K562 (cell line): ENCODE measurements around the gene ARL13B. TPM values are rescaled to one million over a fixed set of nuclear protein-coding genes. Genes with fewer than 3 reads are reported as not detected.

Source experiments
- ATAC-seq: fragments of 200-7000 bp; cut with Tn5 transposase; 3 replicates; pipeline ENCODE4 v1.9.1; 2020; ENCODE audit warnings: moderate library complexity
- BruUV-seq: library from RNA; stranded (reverse); fragments of 400-500 nt; replicated peaks from 2 replicates; lab custom pipeline; 2021; lab: Mats Ljungman, UMichigan
- CTCF ChIA-PET: fragments of 300-600 bp; formaldehyde crosslinking; extraction: SDS; loops from one replicate; lab custom pipeline; 2021; ENCODE audit warnings: low intra/inter-chr PET ratio; lab: Yijun Ruan, JAX
- POLR2A ChIA-PET: fragments of 300-600, 350-650 bp; sonication (Branson Sonifier 250); formaldehyde crosslinking; extraction: SDS; loops from one replicate; lab custom pipeline; 2021; ENCODE audit warnings: antibody characterized with exemption, inconsistent platforms; lab: Yijun Ruan, JAX
- DNase-seq, 4 experiments: peaks; one replicate each; pipeline versions ENCODE4 v3.0.0 to v3.0.0-alpha.2; 2011 to 2018; ENCODE audit warnings: low spot score in 3 of 4, mixed read lengths in 3 of 4; ENCODE audit errors: extremely low read depth in 1 of 4
- FAIRE-seq: peaks from 2 replicates; lab custom pipeline; 2011; peaks lifted over from hg19 to GRCh38; lab: Jason Lieb, UNC
- H2AFZ ChIP-seq: 2 replicates; pipeline ENCODE4 v1.6.0; 2011; ENCODE audit warnings: low read depth, low read length, control low read depth, inconsistent platforms
- H3K27ac ChIP-seq: fragments of 200-600 bp; 3 replicates; pipeline ENCODE4 v1.8.0; 2011; ENCODE audit warnings: low read depth, mild to moderate bottlenecking, control low read depth, inconsistent platforms, low read length, moderate library complexity, mixed read lengths; ENCODE audit errors: extremely low read depth
- H3K27me3 ChIP-seq, 2 experiments: fragments of 300-600 bp in 1 of 2; 2 replicates in 1 of 2; 3 replicates in 1 of 2; pipeline versions ENCODE4 v1.6.0 to v1.8.0; 2011; ENCODE audit warnings: inconsistent platforms in 2 of 2, low read length in 2 of 2, mild to moderate bottlenecking in 1 of 2, mixed read lengths in 1 of 2, moderate library complexity in 1 of 2; ENCODE audit not compliant: control insufficient read depth in 2 of 2, insufficient read depth in 2 of 2
- H3K36me3 ChIP-seq: fragments of 300-600 bp; 3 replicates; pipeline ENCODE4 v1.8.0; 2011; ENCODE audit warnings: mild to moderate bottlenecking, low read length, inconsistent platforms; ENCODE audit not compliant: control insufficient read depth, insufficient read depth
- H3K4me1 ChIP-seq, 2 experiments: fragments of 200-600 bp in 1 of 2; replicated peaks in 1 of 2; 2 replicates in 1 of 2; 3 replicates in 1 of 2; pipeline versions ENCODE4 v1.5.1 to v1.8.0; 2011; ENCODE audit warnings: inconsistent platforms in 2 of 2, low read length in 2 of 2, mild to moderate bottlenecking in 1 of 2, mixed read lengths in 1 of 2, moderate library complexity in 1 of 2; ENCODE audit not compliant: control insufficient read depth in 2 of 2, insufficient read depth in 2 of 2
- H3K4me2 ChIP-seq: 2 replicates; pipeline ENCODE4 v1.6.1; 2011; ENCODE audit warnings: low read length, control low read depth, inconsistent platforms, mixed read lengths; ENCODE audit not compliant: insufficient read depth
- H3K4me3 ChIP-seq: fragments of 200-600 bp; sonication (generic), shearing (Covaris generic); 2 replicates; pipeline ENCODE4 v1.5.1; 2016; ENCODE audit warnings: control low read depth, inconsistent platforms
- H3K79me2 ChIP-seq: fragments of 200-600 bp; 3 replicates; pipeline ENCODE4 v1.8.0; 2011; ENCODE audit warnings: low read length, inconsistent platforms; ENCODE audit not compliant: control insufficient read depth, insufficient read depth
- H3K9ac ChIP-seq, 2 experiments: 2 replicates each; pipeline versions ENCODE4 v1.6.0 to v1.6.1; 2011; ENCODE audit warnings: low read depth in 2 of 2, low read length in 2 of 2, control low read depth in 1 of 2, inconsistent platforms in 1 of 2, mild to moderate bottlenecking in 1 of 2, mixed read lengths in 1 of 2; ENCODE audit not compliant: insufficient read depth in 1 of 2
- H3K9me1 ChIP-seq: one replicate; pipeline ENCODE4 v1.6.0; 2011; ENCODE audit warnings: inconsistent platforms, mild to moderate bottlenecking, low read length, moderate library complexity; ENCODE audit not compliant: control insufficient read depth, insufficient read depth
- H3K9me3 ChIP-seq: replicated peaks from 2 replicates; pipeline ENCODE4 v1.5.1; 2011; ENCODE audit warnings: low read depth, low read length, inconsistent platforms; ENCODE audit not compliant: control insufficient read depth, insufficient read depth
- H4K20me1 ChIP-seq: replicated peaks from 2 replicates; pipeline ENCODE4 v1.6.1; 2011; ENCODE audit warnings: low read length, inconsistent platforms, mixed read lengths; ENCODE audit not compliant: control insufficient read depth, insufficient read depth
- BRCA1 ChIP-seq, 2 experiments: fragments of 450-650 bp in 1 of 2; sonication (generic) in 1 of 2; formaldehyde crosslinking in 1 of 2; IDR thresholded peaks; 2 replicates each; pipeline versions ENCODE4 v1.5.0 to v1.6.1; 2017 to 2020; ENCODE audit warnings: mild to moderate bottlenecking in 1 of 2, missing genetic modification reagents in 1 of 2
- DLX4 ChIP-seq: fragments of 250-450 bp; sonication (Bioruptor Pico); IDR thresholded peaks from 2 replicates; pipeline ENCODE4 v1.6.1; 2021; ENCODE audit warnings: mild to moderate bottlenecking
- DPF2 ChIP-seq: fragments of 450-650 bp; IDR thresholded peaks from 2 replicates; pipeline ENCODE4 v1.6.1; 2016
- EHMT2 ChIP-seq: fragments of 450-650 bp; IDR thresholded peaks from 2 replicates; pipeline ENCODE4 v1.6.1; 2018; ENCODE audit warnings: antibody characterized with exemption
- FOXA3 ChIP-seq, 2 experiments: fragments of 450-650 bp in 1 of 2; sonication (generic) in 1 of 2; formaldehyde crosslinking; IDR thresholded peaks in 1 of 2; conservative IDR thresholded peaks in 1 of 2; 2 replicates each; pipeline versions ENCODE4 v1.4.0 to v1.8.0; 2020 to 2022; ENCODE audit warnings: mild to moderate bottlenecking in 2 of 2, missing genetic modification reagents in 1 of 2
- HMGXB4 ChIP-seq: sonication (generic); formaldehyde crosslinking; IDR thresholded peaks from 2 replicates; pipeline ENCODE4 v1.8.1; 2023; ENCODE audit warnings: mild to moderate bottlenecking, missing genetic modification reagents
- NR2C1 ChIP-seq, 2 experiments: fragments of 450-650 bp; IDR thresholded peaks; 2 replicates each; pipeline ENCODE4 v1.6.1; 2017; ENCODE audit warnings: mild to moderate bottlenecking in 2 of 2, antibody characterized with exemption in 1 of 2, inconsistent platforms in 1 of 2, missing compliant biosample characterization in 1 of 2, missing genetic modification characterization in 1 of 2
- YBX1 ChIP-seq: fragments of 450-650 bp; IDR thresholded peaks from 2 replicates; pipeline ENCODE4 v1.7.1; 2016; ENCODE audit warnings: mild to moderate bottlenecking
- ZNF224 ChIP-seq: sonication (generic); formaldehyde crosslinking; IDR thresholded peaks from 2 replicates; pipeline ENCODE4 v1.8.0; 2022; ENCODE audit warnings: mild to moderate bottlenecking, missing genetic modification reagents
- ZNF277 ChIP-seq: fragments of 250-450 bp; sonication (Bioruptor Pico); IDR thresholded peaks from 2 replicates; pipeline ENCODE4 v1.8.0; 2022; ENCODE audit warnings: inconsistent platforms, mild to moderate bottlenecking, moderate library complexity, borderline replicate concordance
- ZNF311 ChIP-seq: fragments of 250-450 bp; sonication (Bioruptor Pico); IDR thresholded peaks from 2 replicates; pipeline ENCODE4 v1.4.0; 2020; ENCODE audit warnings: mild to moderate bottlenecking, moderate library complexity
- ZNF830 ChIP-seq: fragments of 250-450 bp; sonication (Bioruptor Pico); IDR thresholded peaks from 2 replicates; pipeline ENCODE4 v1.5.0; 2021; ENCODE audit warnings: mild to moderate bottlenecking
- WGBS: fragments of 100-300 bp; shearing (Covaris generic); methylation state at CpG from one replicate; pipeline ENCODE4 v1.1.6; 2016; ENCODE audit warnings: low coverage, mixed read lengths; ENCODE audit not compliant: insufficient coverage; ENCODE audit errors: missing lambda C conversion rate; 5-methylcytosine and 5-hydroxymethylcytosine counted together
- in situ Hi-C: fragments of 300-500 bp; cut with MboI; formaldehyde crosslinking; loops from 4 replicates; pipeline ENCODE4 v1.15.0; 2018; ENCODE audit warnings: inconsistent platforms, mixed read lengths
- intact Hi-C: fragments of 100-400 bp; cut with micrococcal nuclease; formaldehyde crosslinking; loops from 2 replicates; pipeline ENCODE4 v1.14.2; 2022
- polyA plus RNA-seq, 8 experiments: library from polyadenylated mRNA; depleted of rRNA in 4 of 8; stranded (reverse) in 5 of 8; unstranded in 3 of 8; fragments of >200 nt; fragmentation: Nextera tagmentation in 2 of 8; fragmentation: Illumina TruSeq in 1 of 8; extraction: Ambion mirVana in 2 of 8; extraction: Trizol in 1 of 8; gene quantifications; 2 replicates each; pipeline versions ENCODE4 v1.2.1 to v1.2.3, GENCODE V29; 2011 to 2014; ENCODE audit warnings: inconsistent platforms in 1 of 8, missing spikeins in 1 of 8
- total RNA-seq, 7 experiments: library from RNA; depleted of rRNA in 6 of 7; stranded (reverse); fragments of >200 nt in 6 of 7; fragmentation: Illumina TruSeq in 2 of 7; extraction: Trizol in 2 of 7; gene quantifications; 2 replicates each; pipeline versions ENCODE4 v1.2.1 to v1.2.3, GENCODE V29; 2011 to 2021; ENCODE audit warnings: low replicate concordance in 1 of 7

ARL13B gene
- total and polyA plus RNA-seq, 9 of the 15 experiments (the other 6 are each of a cell fraction or from before 2014, with no cell fraction given): 4.1 to 16.9 (median 12.2) TPM

GRCh38 chr3:94065819-94066480, 86.0 kb downstream of the ARL13B start:
- no peaks in the 10 kb centered on the region for H3K9me1 ChIP-seq
- 100% methylated on average over 1 of the region's 1 CpG for WGBS
- TF ChIP-seq DPF2 (no peak), YBX1 (no peak), FOXA3 (CRISPR knock-in tag; conservative IDR thresholded peaks at IDR 0.05 in 1 of 2, IDR thresholded peaks at IDR 0.05 in 1 of 2) (no peak), HMGXB4 (CRISPR knock-in tag) (no peak), EHMT2 (no peak), NR2C1 (IDR thresholded peaks at IDR 0.05) (no peak), NR2C1 (tag; IDR thresholded peaks at IDR 0.05) (no peak), DLX4 (CRISPR knock-in tag) (no peak), ZNF830 (CRISPR knock-in tag) (no peak), ZNF311 (no peak), BRCA1 (IDR thresholded peaks at IDR 0.05) (no peak), BRCA1 (CRISPR knock-in tag; IDR thresholded peaks at IDR 0.05) (no peak), ZNF224 (no peak), ZNF277 (CRISPR knock-in tag) (no peak)
- H3K4me1 ChIP-seq: peaks cover 5% of the 10 kb centered on the region in 2 experiments; a peak in 2 of 5 replicates
- CTCF ChIA-PET: no interaction called here
- BruUV-seq: no TSS peak
- no peaks in the 10 kb centered on the region for H3K27me3 ChIP-seq
- POLR2A ChIA-PET: no interaction called here
- H4K20me1 ChIP-seq: no peaks in the 10 kb centered on the region
- ATAC-seq: no peak
- no peaks in the 10 kb centered on the region for H3K9me3 ChIP-seq
- H3K9ac ChIP-seq: no peak overlapping the region
- H3K36me3 ChIP-seq: peaks cover 17% of the 10 kb centered on the region
- no peak overlapping the region for H3K4me2 ChIP-seq
- in situ Hi-C loops (no loop called here), intact Hi-C loops (loop anchor here (10.0 kb wide), 1 partner anchor 201 kb away; no protein-coding TSS in a partner anchor)
- peaks cover 29% of the 10 kb centered on the region for H3K79me2 ChIP-seq
- no peak overlapping the region for H2AFZ ChIP-seq
- no peak for DNase-seq
- no peak for FAIRE-seq
- H3K27ac ChIP-seq: no peak overlapping the region
- H3K4me3 ChIP-seq: no peak overlapping the region
